Activated effector memory CD4-positive, alpha-beta T cell treated with Interleukin-2 at 50 U/mL for 16 hours (primary cell): ENCODE data around the gene PREX1.

Source experiments
- DNase-seq: peaks from one replicate; pipeline ENCODE4 v3.0.0-alpha.2; 2020

The PREX1 gene

DNA sequence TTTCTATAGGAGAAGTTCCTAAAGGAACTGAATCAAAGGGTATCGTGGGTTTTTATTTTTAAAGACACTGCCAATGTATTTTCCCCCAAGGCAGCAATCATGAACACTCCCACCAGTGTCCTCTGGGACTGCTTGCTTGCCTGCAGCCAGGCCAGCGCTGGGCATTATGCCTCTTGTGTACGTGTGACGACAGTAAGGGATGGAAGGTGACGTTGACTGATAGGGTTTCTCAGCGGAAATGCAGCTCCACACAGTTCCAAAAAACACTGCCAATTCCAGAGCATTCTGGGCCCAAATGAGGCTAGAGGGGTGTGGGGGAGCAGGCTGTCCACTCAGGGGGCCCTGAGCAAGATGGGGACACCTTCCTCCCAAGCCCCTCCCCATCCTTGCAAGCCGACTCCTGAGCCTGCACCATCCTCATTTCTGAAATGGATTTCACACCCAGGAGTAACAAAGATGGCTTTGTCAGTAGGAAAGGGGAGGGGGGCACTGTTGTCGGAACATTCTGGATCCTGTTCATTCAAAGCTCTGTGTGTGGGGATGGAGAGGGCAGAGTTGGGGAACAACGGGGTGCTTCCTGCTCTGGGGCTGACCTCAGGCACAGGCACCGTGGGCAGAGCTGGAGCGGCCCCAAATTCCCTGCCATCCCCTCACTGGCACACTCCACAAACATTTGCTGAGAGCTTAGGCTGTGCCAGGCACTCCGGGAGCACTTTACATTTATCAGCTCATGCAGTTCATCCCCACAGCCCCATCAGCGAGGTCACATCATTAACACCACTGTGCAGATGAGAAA is 20.0 kb downstream of the PREX1 start:
- DNase-seq = no peak

DNA sequence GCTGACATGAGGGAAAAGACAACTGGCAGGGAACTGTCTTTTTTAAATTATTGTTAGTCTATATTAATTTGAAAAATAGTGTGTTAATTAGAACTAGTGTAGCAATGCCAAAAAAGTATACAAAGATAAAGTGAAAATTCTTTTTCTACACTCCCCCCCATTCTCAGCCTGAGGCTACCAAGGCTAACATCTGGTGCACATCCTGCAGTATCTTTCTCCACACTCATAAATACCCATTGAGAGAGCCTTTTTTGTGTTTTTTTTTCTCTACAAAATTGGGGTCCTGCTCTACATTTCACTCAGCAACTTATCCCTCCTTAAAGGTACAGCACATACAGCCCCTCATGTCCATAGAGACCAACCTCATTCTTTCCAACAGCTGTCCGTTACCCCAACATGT is 20.7 kb downstream of the PREX1 start:
- DNase-seq = no peak

DNA sequence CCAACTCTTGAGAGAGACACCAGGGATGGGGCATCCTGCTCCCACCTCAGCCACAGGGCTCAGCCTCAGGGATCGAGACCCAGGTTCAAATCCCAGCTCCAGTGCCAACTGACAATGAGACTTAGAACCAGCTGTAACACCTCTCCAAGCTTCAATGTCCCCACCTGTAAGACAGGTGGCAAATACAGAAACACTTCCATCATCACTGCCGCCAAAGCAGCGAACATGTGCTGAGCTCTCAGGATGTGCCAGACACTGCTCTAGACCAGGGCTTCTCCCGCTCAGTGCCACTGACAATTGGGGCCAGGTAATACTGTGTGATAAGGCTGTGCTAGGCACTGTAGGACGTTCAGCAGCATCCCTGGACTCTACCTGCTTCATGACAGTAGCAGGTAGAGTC is 22.1 kb downstream of the PREX1 start:
- DNase-seq = no peak

DNA sequence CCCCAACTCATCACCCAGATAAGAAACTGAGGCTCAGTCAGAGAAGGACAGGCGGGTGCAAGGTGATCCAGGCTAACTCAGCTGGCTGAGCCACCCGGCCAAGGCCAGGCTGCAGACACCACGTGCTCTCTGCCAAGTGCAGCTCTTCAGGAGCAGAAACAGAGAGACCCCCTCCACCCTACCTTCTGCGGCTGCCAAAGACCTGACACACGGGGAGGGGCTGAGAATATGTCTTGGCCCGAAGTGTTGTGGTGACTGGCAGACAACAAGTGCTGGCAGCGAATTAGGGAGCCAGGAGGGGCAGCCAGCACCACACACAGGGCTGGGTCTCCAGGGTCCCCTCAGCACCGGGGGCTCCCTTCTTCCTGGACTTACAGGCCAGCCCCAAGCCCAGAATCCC is 22.5 kb downstream of the PREX1 start:
- DNase-seq = no peak

DNA sequence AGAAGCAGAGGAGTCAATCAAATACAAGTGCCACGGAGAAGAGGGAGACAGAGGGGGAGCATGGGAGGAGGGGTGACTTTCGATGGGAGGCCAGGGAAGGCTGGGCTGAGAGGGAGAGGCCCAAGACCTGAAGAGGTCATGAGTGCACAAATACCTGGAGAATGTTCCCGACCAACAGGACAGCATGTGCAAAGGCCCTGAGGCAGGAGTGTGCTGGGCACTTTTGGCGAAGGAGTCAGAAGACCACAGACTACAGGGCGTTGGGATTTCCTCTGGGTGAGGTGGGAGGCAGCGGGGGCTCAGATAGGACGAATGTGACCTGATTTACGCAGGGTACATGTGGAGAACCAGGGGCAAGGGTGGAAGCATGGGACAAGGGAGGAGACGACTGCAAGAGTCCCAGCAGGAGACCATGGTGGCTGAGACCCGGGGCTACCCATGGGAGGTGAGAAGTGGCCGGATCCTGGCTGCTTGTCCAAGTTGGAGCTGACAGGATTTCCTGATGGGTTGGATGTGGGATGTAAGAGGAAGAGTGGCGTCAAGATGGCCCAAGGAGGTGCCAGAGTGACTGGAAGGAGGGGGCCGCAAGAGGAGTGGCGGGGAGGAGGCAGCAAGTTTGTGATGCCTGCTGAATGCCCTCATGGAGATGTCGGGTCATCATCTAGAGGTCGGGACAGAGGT is 23.4 kb downstream of the PREX1 start:
- DNase-seq = no peak

DNA sequence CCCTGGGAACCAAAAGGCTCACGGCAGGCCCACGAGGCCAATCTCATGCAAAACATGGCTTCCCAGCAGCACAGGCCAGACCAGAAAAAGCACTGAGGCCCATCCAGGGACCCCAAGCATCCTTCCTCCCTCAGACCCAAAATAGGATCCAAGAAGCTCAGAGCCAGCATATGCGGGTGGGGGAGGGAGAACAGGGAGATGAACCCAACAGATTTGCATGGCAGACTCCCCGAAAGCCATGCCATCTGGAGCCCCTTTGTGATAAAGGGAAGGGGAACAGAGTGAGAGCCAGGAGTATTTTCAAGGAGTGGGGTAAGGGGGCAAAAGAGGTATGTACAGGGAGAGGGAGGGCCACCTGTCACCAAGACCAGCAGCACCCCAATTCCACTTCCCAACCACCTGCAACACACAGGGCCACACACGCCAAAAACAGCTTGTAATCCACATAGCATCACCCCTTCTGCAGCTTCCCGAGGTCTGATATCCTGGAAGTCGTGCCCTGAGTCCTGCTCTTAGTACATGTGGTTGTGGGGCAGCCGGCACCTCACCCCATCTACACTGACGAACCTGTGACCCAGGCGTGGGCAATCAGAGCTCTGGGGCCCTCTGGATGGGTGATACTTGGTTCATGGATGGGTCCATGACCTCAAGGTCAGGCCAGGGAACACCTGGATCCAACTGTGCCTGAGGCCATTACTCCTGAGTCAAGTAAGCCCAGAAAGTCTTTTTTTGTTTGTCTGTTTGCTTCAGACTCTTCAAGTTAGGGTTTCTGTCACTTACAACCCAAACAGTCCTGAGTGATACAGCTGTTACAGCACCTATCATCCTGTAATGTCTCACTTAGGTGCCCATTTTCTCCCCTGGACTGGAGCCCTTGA is 24.4 kb downstream of the PREX1 start:
- DNase-seq = no peak

DNA sequence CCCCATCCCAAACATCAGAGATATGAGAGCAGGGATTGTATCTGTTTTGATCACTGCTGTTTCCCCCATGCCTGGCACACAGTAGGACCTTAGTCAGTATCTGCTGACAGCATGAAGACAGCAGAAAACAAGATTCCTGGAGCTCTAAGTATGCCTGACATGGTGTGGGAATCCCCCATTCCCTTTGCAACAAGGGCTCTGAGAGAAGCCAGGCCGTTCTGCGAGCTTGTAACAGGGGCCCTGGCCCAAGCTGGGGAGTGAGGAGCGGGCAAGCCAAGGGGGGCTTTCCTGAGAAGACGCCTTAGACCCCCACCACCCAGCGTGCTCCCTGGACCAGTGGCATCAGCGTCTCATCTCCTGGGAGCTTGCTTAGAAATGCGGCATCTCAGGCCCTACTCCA is 25.2 kb downstream of the PREX1 start:
- no peak for DNase-seq

DNA sequence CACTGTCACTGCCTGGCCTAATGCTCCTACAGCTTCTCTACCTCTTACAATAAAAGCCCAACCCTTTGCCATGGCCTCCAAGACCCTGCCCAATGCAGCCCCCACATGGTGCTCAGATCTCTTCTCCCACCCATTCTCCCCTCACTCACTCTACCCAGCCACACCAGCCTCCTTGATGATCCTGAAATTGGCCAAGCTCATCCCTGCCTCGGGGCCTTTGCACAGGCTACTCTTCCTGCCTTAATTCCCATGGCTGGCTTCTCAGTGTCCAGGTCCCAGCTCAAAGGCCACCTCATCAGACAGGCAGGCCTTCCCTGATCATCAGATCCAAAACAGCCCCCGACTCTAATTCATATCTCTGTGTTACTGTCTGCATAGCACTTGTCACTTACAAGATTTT is 25.6 kb downstream of the PREX1 start:
- DNase-seq = no peak

DNA sequence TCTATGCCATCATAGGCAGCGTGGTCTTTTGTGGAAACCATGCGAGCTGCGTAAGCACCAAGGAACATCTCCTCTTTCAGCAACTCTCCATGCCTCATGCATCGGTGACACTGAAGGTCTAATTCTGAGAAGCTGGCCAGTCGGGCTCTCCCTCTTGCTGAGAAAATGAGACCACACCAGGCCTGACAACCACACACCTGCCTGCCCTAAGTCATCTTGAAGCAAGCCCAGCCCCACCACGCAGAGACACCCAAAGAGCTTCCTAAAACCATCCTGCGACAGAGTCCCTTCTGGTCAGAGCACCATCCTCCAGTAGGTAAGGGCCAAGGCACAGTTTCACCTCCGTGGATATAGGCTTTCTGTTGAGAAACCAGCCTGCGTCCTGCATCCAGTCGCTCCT is 26.6 kb downstream of the PREX1 start:
- DNase-seq = no peak

DNA sequence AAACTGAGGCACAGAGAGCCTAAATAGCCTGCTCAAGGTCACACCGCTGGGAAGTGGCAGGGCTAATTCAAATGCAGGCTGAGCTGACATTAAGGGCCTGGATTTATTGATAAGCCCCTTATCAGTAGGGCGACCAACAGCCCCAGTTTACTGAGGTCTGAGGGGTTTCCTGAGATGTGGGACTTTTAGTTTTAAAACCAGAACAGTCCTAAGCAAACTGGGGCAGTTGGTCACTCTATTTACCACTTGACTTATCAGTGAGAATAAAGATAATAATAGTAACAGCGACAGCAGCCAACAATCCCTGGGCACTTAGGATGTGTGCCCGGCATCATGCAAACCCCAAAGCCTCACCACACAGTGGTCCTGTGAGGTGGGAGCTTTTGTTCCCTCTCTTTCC is 27.6 kb downstream of the PREX1 start:
- DNase-seq = no peak

DNA sequence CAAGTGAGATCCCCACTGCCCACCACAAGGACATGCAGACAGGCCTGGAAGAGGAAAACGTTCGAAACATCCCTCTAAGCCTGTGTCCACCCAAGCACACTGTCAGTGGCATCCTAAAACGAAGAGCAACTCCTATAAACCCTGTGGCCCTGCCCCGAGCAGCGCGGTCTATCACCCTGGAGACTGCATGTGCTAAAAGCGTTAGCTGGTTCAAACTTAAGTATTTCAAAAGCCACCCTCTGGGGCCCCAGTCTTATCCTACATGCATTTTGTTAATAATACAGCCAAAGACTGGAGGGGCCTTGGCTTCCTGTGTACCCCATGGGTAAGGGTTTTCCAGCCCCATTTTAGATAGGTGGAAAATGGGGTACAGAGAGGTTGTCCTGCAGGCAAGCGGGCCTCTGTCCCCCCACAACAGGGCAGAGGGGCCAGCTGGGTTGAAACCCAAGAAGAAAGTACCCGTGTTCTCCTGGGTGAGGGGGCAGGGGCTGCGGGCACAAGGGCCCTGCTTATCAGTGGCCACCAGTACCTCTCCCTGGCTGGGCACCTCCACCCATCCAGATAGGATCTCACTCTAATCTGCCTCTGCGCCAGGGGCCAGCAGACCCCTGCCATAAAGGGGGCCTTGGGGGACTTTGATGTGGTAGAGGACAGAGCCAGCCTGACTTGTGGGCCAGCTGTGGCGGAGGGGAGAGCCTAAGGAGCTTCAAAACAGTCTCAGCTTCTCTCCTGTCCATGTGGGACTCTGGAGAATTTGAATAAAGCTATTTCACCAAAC is 28.3 kb downstream of the PREX1 start:
- DNase-seq = no peak

DNA sequence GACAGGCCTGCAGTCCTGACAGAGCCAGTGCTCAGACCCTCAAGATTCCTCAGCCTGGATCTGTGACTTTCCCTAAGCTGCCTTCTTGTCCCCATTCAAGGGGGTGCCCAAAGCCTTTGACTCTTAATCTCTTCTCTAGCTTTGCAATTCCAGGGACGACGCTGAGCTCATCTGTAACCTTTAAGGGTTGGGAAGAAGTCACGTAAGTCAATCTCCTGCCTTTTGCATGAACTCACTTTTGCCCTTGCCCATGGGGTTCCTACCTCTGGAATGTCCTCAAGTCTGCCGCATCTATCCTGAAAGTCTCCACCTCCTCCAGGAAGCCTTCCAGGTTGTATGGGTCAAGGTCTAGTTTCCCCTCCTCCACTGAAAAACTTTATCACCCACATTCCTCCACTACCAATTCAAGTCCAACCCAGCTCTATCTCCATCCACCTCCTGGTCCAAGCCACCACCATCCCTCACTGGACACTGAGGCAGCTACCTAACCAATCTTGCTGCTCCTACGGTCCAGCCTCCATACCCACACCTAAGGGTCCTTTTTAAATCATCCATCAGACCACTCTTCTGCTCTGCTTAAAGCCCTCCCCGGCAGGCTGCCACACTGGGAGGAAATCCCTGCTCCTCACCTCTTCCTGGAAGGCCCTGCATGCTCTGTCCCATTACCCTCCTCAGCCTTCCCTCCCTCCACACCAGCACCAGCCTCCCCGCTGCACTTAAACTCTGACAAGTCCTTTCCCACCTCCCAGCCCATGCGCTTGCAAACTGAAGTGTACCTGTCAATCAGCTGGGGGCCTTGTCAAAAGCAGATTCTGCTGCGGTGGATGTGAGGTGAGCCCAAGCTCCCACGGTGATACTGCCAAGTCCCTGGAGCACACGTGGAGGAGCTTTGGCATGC is 29.7 kb downstream of the PREX1 start:
- no peak for DNase-seq

DNA sequence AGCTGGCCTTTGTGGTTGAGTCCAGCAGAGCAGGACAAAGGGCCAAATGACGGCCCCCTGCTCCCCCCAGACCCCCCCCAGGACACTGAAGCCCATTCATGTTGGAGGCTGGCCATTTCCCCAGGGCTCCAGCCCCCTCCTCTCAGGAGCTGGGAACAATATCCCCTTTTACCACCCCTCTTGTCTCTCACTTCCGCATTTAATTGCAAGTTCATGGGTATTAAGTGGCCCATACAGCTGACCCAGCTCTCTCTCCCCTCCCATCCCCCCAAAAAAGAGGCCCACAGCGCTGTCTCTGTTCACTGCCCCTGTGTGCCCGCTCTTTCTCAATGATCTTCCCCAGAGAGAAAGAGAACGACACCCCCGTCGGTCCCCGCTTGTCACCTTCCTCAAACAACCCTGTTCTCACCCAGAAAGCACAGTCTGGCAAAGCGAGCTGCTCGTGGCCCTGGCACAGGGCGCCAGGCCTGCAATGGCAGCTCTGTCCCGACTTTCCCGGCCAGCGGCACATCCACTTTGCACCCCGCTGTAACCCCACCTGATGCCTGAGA is 30.4 kb downstream of the PREX1 start:
- DNase-seq = no peak

DNA sequence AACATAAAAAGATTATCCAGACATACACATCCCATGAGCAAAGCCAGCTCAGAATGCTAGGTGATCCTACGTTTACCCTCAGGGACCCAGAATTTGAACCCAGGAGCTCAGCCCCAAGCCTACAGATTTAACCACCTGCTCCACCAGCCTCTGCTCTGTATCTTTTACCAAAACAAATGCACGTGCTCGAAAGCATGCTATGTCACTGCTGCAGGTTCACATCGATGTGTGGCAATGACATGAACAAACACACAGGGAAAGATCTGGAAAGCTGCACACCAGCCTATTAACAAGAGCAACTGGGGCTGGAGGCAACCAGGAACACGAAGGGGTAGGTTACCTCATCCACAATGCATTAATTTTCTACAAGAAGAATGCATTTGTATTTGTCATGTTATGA is 32.1 kb downstream of the PREX1 start:
- DNase-seq = no peak

DNA sequence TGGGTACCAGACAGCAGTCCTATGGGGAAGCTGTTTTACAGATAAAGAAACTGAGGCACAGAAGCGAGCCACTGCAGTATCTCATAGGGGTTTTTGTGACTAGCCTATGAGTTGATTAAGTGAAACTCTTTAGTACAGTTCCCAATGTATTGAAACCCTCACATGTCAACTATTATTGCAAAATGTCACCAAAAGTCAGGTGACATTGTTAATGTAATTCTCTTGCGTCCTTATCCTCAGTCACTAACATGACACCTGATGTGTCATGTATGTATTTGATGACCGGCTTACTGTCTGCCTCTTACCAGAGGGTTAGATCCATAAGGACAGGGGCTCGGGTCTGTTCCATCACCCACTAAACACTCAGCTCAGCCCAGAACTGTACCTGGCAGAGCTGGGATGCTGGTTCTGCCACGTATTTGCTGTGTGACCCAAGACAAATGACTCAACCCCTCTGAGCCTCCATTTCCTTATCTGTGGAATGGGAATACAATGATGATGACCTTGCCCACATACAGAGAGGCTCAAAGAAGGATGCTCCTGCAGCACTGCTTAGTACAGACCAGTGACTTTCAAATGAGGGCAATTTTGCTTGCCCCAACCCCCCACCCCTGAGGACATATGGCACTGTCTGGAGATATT is 32.9 kb downstream of the PREX1 start:
- DNase-seq = no peak

DNA sequence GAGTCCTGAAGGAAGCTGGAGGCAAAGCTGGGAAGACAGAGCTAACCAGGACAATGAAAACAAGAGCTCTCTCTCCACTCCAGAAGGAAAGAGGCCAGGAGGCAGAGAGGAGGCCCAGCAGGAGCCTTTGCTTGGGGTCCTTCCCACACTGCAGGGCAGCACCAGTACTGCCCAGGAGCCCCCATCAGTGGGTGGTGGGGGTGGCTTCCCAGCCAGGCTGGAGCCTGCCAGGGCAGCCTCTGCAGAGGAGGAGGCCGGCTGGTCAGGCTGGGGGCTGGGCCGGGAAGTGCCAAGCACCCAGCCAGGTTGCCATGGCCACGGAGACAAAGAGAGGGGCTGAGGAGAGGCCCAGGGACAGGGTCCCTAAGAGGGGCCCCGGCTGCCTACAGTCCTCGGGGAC is 33.4 kb downstream of the PREX1 start:
- no peak for DNase-seq

DNA sequence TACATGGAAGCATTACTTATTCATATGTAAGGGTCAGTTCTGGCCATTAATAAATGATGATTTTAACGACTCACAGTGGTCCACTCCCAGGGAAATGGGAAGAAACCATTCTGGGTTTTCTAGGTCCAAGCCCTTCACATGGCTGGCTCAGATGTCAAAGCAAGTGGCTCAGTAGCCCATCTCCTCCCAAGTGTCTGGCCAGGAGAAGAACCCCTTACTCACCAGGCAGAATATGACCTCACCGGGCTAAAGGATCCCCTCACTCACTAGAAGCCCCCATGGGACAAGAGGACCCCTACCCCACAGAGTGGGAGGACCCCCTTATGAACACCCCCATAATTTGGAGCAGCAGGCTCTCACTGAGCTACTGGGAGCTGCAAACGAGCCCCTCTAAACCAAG is 34.0 kb downstream of the PREX1 start:
- no peak for DNase-seq

DNA sequence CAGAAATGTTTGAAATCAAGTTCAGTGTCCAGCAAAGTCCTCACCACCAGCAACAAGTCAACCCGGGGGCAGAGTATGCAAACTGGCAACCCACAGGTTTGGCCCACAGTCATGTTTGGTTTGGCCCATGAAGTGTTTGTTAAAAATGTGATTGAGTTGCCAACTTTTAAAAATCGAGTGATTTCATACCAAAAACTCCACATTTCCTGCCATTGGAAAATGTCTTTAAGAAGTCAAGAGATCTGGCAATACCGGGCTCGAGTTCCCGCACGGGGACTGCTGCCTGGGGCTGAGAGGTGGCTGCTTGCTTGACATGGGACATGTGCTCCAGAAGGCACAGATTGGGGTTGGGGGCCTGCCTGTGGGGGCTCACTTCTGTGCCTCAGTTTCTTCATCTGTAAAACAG is 36.1 kb downstream of the PREX1 start:
- DNase-seq = no peak

DNA sequence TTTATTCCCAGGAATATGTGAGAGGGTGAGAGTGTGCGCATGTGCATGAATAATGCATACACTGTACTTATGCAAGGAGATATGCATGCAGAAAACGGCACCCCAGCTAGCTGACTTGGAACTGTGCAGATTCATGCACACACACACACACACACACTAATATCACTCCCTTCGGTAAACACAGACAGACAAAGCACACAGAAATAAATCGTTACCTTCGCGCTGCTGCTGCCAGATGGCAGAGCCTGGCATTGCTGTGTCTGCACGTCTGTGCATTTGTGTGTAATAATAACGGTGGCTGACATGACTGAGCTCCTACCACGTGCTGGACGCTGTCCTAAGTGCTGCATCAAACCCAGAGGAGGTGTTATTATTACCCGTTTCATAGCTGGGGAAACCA is 36.8 kb downstream of the PREX1 start:
- DNase-seq = no peak

DNA sequence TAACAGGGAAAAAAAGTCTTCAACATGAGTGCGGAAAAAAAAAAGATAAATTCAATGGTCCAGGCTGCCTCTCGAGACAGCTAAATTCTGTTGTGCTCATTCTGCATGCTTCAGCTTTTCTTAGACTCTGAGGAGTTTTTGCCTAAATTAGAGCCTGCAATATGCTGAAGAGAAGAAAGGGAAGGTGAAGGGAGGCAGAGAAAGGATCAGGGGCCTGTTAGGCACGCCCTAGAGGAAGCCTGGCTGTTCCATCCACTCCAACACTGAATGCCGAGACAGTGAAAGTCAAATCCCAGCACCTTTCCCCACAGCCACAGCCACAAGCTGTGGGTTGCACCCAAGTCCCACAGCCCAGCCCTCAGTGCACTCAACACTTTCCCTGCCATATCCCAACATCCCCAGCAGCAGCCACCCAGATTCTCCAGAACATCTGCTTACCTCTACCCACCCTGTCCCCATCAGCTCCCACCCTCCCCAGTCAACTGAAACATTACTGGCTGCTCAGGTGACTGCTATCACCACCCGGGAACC is 37.3 kb downstream of the PREX1 start:
- no peak for DNase-seq
